AML-193 (cell line): Measurements from ENCODE around the gene STX7.
A peak's percentile ranks its signal among the peaks of the same experiment; 100 is the strongest.

Experiments
- DNase-seq, 2 experiments: peaks; one replicate each; lab custom pipeline; 2025; lab: John Stamatoyannopoulos, UW

STX7 gene

DNA sequence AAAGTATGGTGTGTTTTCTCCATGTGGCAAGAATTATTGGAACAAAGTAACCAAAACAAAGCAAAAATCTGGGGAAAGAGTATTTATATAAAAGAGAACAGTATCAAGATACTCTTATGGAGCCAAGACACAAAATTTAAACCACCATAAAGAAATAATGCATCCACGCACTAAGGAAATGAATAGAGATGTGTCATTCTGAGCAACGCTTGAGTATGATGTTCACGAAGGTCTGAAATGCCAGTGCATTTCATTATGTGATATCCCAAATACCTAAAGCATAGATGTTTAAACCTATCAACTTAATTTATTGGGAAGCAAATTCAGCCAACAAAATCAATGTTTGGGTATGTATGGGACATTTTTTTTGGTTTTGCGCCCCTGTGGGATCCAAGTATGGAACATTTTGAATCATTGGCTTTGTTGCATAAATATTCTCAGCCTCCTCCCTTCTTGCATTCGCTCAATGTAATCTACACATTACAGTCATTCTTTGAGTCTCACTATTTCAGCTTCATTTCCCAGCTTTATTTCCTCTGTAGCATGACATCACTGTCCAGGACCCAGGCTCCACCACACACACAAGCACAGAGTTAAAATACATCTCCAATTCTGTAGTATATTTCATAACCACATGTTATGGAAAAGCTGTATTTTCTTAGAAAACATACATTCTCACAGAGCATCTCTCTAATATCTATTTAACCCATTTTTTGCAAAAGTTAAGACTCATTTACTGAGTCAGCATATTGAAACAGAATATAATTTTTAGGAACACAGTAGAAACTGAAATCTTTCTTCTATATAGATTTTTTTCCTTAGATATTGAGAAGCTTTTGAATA lies 100.0 kb downstream of the STX7 start:
- no peak for DNase-seq

DNA sequence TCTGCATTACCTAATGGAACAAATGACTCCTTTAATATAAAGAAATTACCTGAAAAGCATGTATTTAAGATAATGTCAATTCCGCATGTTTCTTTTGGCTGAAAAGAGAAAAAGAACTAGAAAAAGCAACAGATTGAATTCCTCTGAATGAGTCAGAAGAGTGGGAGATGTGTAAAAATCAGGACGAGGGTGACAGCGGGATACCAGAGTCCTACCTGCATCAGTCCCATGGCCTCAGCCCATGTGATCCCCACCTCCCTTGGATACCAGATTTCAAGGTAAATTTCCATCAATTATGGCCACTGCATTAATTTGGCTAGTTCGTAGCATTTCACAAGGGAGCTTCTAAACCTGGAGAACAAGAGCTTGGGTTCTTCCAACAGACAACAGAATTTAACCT lies 101.6 kb downstream of the STX7 start:
- no peak for DNase-seq

DNA sequence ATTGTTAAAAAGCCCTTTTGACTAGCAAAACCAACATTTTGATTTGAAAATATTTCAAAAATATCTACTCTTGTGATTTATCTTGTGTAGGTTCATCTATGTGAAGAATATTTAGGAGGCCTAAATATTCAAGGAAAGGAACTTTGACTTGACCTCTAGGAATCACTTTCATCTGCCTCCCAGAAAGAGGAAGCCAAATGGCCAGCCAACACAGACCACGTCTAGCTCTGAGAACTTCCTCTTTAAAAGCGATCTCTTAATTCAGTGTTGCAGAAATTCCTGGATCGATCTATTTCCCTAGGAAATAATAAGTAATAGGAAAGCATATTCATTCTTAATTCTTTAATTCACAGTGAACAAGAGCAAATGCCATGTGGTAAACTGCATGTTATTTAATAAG lies 102.1 kb downstream of the STX7 start:
- peak; percentile 10 to 19 for DNase-seq

DNA sequence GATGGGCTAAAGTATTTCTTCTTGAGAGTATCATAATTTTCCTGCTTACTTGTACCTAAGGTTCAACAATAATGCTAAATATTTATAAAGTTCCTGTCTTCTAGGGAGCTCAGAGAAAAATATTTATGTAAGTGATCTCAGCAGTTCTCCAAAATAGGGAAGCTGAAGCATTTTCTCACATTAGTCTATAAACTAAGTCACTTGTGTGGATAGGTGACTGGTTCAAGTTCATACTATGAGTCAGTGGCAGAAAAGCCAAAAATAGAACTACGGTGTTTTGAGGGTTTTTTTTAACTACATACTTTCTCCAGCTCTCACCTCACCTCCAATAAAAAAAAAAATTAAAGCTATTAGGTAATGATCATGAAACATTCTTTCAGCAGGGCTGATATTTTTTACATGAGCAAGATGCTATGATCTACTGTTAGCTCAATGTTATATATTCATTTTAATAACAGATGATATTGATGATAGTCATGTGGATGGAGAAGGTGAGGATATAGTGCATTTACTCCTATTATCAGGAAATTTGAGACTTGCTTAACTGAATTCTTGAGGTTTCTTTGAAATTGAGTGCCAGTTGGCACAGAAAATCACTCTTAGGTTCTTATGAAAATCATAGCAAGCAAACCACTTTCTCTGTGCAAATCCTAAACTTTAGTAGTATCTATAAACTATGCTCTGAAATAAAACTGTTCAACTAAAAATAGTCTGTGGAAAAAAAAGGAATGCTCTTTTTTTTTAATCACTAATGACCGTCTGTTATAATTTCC lies 107.6 kb downstream of the STX7 start:
- no peak for DNase-seq

DNA sequence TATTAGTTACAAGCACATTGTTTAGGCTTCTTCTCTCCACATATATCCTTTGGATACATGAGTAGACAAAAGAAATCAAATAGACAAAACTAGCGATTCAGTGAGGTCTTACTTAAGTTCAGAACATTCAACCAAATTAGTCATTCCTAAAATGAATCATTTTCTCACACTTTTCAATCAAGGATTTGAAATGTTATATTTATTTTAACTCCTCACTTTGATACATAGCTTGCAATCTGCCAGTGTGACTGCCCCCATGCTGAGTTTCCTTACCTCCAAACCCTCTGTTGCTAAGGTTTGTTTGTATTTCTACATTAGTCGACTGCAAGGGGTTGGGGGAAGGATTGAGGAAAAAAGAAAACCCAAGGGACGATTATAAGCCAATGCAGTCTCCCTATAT lies 108.2 kb downstream of the STX7 start:
- DNase-seq, result no peak

DNA sequence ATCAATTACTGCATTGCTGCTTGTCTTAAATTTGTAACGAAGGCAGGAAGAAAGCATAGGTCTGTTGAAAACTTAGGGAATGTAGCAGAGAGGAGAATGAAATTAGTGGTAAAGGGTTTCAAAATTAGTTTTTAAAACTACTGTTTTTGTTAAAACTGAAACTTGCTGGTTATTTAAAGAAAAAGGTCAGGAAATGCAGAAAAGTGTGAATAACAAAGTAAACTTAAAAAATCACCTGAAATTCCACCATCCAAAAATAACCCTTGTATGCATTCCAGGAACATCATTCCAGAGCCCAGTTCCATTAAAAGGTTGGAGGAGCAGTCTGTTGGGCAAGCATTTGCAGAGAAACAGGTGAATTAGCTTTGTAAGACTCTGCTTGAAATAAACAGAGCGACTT lies 108.6 kb downstream of the STX7 start:
- DNase-seq, result no peak

DNA sequence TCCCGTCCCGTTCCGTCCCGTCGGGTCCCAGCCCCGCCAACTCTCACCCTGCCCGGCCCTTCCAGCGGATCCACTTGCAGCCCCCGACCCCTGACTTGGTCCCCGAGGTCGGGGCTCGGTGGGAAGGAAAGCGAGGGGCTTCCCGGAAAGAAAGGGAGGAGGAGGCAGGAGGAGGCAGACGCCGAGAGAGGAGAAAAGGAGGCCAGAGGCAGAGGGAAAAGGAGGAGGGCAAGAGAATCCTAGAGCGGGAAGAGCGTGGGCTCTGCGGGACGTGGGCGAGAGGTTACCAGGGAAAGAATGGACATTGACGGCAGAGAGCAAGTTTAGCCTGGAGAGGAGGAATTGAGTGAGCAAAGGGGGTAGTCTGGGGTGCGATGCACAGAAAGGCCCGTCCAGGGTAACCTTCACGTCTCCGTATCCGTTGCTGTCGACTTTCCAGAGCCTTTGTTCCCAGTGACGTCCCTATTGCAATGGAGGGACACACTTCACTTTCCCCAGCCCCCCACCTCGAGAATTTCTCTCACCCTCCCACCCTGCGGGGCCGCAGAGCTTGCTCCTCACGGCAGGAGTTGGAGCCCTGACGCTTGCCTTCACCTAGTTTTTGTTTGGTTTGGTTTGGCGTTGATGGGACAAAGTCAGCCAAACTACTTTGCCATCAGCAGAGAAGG lies 111.2 kb downstream of the STX7 start:
- no peak for DNase-seq

DNA sequence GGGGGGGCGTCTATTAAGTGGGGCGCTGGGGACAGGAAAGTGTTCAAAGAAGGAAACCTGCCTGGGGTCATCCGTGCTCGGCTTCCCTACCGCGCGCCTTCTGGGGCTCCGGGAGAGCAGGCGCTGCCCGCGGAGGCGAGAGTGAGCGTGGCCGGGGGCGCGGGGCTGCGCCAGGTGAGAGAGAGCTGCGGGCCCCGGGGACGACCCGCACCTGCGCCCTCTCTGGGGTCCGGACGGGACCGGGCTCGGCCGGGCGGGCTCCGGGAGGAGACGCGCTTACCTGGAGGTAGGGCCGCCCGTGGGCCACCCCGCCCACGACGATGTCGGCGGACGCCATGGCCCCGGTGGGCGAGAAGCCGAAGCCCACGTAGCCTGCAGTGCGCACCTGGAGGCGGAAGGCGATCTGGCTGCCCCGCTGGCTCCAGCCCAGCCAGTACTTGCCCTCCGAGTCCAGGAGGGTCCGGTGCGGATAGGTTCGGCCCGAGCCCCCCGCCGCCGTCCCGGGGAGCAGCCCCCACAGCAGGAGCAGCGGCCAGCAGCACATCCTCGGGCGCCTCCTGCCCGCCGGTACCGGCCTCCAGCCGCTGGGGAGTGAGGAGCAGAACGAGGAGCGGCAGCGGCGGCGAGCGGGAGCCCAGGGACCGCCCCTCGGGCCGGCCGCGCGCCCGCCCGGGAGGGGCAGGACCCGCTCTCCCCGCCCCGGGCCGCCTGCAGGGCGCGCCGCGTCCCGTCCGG lies 111.9 kb downstream of the STX7 start, which contains the start of gene MOXD1:
Gene MOXD1 (minus strand): TSS at position 593 of the 735 bp plus-strand sequence. CDS start 49 bp downstream, at position 544.
- no peak for DNase-seq

DNA sequence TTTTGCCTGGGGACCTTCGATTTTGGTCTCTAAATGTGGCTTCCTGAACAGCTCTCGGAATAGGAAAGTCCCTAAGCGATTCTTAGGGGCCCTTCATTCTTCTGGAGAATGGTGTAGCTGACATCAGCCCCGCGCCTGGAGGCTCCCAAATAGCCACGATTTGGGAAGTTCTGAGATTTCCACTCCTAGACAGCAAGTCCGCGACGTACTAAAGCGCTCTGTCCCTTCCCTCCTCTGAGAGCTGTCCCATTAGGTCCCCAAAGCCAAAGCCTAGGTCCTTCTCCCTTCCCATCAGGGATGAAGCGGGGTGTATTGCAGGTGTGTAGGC lies 112.4 kb downstream of the STX7 start:
- no peak for DNase-seq

DNA sequence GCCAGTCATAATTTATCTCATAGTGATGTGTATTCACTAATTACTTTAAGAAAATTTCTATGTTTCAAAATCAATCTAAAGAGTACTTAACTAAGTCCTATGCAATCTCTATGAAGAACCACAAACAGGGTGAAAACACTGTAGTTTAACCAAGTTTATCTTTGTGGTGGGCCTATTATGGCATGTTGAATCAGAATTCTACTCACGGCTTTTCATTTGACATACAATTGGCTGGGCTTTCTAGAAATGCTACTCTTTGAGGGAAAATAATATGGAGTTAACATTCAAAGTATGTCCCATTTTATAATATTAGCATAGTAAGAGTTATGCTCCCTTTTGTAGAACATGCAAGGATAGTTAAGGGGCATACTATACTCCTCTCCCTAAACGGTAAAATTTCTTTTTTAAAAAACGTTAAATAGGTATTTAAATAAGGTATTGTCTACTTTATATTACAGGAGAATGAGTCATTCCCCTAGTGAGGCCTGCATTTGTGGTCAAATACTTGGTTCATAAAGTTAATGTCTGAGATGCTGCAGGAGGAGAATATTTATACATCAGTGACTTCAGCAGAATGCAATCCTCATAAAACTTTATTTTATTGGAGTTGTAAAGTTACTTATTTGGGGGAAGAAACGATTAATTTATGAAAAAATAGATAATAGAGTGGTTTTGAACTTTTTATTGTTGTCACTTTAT lies 113.4 kb downstream of the STX7 start:
- no peak for DNase-seq
